ENCODE data around the gene DDX4. TPM values are rescaled to one million over a fixed set of nuclear protein-coding genes. Genes with fewer than 3 reads are reported as not detected.

The DDX4 gene
- total and polyA plus RNA-seq, 9 of the 15 experiments (the other 6 are each of a cell fraction or from before 2014, with no cell fraction given), result not detected

GRCh38 chr5:55852503-55852902 lies 114.6 kb downstream of the DDX4 start (continued):
- TF ChIP-seq PRDM10 (IDR thresholded peaks at IDR 0.05; ENCODE audit: partially characterized antibody) (no peak), WHSC1 (IDR thresholded peaks at IDR 0.05; ENCODE audit: low read length) (no peak)
- TF ChIP-seq, protein P1, sequence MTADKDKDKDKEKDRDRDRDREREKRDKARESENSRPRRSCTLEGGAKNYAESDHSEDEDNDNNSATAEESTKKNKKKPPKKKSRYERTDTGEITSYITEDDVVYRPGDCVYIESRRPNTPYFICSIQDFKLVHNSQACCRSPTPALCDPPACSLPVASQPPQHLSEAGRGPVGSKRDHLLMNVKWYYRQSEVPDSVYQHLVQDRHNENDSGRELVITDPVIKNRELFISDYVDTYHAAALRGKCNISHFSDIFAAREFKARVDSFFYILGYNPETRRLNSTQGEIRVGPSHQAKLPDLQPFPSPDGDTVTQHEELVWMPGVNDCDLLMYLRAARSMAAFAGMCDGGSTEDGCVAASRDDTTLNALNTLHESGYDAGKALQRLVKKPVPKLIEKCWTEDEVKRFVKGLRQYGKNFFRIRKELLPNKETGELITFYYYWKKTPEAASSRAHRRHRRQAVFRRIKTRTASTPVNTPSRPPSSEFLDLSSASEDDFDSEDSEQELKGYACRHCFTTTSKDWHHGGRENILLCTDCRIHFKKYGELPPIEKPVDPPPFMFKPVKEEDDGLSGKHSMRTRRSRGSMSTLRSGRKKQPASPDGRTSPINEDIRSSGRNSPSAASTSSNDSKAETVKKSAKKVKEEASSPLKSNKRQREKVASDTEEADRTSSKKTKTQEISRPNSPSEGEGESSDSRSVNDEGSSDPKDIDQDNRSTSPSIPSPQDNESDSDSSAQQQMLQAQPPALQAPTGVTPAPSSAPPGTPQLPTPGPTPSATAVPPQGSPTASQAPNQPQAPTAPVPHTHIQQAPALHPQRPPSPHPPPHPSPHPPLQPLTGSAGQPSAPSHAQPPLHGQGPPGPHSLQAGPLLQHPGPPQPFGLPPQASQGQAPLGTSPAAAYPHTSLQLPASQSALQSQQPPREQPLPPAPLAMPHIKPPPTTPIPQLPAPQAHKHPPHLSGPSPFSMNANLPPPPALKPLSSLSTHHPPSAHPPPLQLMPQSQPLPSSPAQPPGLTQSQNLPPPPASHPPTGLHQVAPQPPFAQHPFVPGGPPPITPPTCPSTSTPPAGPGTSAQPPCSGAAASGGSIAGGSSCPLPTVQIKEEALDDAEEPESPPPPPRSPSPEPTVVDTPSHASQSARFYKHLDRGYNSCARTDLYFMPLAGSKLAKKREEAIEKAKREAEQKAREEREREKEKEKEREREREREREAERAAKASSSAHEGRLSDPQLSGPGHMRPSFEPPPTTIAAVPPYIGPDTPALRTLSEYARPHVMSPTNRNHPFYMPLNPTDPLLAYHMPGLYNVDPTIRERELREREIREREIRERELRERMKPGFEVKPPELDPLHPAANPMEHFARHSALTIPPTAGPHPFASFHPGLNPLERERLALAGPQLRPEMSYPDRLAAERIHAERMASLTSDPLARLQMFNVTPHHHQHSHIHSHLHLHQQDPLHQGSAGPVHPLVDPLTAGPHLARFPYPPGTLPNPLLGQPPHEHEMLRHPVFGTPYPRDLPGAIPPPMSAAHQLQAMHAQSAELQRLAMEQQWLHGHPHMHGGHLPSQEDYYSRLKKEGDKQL (CRISPR knock-in tag; IDR thresholded peaks at IDR 0.05; ENCODE audit: borderline replicate concordance), result no peak
